Measurements from ENCODE around the gene UBE2F.
A peak's percentile ranks its signal among the peaks of the same experiment; 100 is the strongest.

DNA sequence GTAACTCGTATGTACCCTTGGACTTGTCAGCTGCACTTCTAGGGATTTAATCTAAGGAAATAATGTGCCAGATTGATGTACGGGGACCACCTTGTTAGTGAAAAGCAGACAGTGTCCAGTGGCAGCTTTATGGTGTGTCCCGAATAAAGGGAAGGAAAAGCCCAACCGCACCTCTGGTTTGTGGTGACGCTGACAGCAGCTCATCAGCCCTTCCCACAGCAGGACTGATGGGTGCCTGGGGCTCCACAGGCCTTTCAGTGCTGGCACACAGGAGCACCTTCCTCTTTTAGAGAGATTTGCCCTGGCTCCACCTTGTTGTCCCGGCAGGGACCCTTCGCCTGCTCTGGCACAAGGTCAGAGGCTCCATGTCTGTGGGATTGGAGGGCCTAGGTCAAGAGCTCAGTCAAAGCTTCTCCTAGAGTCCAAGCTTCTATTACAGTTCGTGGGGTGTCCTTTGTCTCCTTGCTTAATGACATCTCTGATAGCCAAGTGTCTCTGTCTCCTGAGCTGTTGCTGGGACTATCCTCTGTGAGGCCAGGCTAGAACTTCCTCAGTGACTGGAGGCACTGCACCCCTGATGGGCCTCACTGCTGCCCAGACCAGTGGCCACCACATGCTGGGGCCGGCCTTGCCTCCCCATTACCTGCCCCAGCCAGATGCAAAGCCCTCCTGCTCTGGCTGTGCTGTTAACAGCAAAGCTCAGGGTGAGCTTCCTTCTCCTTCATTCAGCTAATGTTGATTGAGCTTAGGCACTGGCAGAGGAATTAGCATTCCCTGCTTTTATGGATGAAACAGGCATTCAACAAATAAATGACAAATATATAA is 61.0 kb downstream of the UBE2F start:
- TF ChIP-seq, protein P1, sequence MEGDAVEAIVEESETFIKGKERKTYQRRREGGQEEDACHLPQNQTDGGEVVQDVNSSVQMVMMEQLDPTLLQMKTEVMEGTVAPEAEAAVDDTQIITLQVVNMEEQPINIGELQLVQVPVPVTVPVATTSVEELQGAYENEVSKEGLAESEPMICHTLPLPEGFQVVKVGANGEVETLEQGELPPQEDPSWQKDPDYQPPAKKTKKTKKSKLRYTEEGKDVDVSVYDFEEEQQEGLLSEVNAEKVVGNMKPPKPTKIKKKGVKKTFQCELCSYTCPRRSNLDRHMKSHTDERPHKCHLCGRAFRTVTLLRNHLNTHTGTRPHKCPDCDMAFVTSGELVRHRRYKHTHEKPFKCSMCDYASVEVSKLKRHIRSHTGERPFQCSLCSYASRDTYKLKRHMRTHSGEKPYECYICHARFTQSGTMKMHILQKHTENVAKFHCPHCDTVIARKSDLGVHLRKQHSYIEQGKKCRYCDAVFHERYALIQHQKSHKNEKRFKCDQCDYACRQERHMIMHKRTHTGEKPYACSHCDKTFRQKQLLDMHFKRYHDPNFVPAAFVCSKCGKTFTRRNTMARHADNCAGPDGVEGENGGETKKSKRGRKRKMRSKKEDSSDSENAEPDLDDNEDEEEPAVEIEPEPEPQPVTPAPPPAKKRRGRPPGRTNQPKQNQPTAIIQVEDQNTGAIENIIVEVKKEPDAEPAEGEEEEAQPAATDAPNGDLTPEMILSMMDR (IDR thresholded peaks at IDR 0.05; ENCODE audit: insufficient read depth, low read length), result no peak
- TF ChIP-seq, protein P2, sequence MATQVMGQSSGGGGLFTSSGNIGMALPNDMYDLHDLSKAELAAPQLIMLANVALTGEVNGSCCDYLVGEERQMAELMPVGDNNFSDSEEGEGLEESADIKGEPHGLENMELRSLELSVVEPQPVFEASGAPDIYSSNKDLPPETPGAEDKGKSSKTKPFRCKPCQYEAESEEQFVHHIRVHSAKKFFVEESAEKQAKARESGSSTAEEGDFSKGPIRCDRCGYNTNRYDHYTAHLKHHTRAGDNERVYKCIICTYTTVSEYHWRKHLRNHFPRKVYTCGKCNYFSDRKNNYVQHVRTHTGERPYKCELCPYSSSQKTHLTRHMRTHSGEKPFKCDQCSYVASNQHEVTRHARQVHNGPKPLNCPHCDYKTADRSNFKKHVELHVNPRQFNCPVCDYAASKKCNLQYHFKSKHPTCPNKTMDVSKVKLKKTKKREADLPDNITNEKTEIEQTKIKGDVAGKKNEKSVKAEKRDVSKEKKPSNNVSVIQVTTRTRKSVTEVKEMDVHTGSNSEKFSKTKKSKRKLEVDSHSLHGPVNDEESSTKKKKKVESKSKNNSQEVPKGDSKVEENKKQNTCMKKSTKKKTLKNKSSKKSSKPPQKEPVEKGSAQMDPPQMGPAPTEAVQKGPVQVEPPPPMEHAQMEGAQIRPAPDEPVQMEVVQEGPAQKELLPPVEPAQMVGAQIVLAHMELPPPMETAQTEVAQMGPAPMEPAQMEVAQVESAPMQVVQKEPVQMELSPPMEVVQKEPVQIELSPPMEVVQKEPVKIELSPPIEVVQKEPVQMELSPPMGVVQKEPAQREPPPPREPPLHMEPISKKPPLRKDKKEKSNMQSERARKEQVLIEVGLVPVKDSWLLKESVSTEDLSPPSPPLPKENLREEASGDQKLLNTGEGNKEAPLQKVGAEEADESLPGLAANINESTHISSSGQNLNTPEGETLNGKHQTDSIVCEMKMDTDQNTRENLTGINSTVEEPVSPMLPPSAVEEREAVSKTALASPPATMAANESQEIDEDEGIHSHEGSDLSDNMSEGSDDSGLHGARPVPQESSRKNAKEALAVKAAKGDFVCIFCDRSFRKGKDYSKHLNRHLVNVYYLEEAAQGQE (IDR thresholded peaks at IDR 0.05; ENCODE audit: insufficient replicate concordance, low read depth), result no peak
- TF ChIP-seq POLR2AphosphoS5 (IDR thresholded peaks at IDR 0.05; ENCODE audit: low read depth) (peak; percentile 50), GABPA (IDR thresholded peaks at IDR 0.05; ENCODE audit: low read depth) (no peak)

Data from HL-60 (cell line).